ENCODE results near the gene R3HDM2.
"Not testable (repeated sequence)": the region's sequence is repeated elsewhere in the genome, so short reads cannot be mapped to it uniquely, and the experiment has no call there.

Gene R3HDM2

GRCh38 chr12:57416039-57416996 is 14.5 kb downstream of the R3HDM2 start:
- Histone ChIP-seq H3K27me3 (ENCODE audit: insufficient read depth, low read length, poor library complexity, severe bottlenecking) (no peaks in the 10 kb centered on the region), H3K79me2 (ENCODE audit: insufficient read depth, low read length) (no peaks in the 10 kb centered on the region; the same call in 1 of the 2 replicates), H2AFZ (ENCODE audit: low read length) (no peak overlapping the region), H3F3A (ENCODE audit: low read depth) (no peaks in the 10 kb centered on the region), H3K4me3 (ENCODE audit: low read length, poor library complexity, severe bottlenecking) (no peak overlapping the region), H3K4me2 (ENCODE audit: low read depth, low read length, poor library complexity, severe bottlenecking) (no peak overlapping the region), H4K20me1 (ENCODE audit: insufficient read depth, low read length, poor library complexity, severe bottlenecking) (no peaks in the 10 kb centered on the region), H3K9me2 (replicated peaks; ENCODE audit: low read depth, low read length) (no peaks in the 10 kb centered on the region), H3K9ac (ENCODE audit: low read depth, low read length, poor library complexity, severe bottlenecking) (no peak overlapping the region), H3K36me3 (ENCODE audit: insufficient read depth, low read length) (no peaks in the 10 kb centered on the region), H3K4me1 (ENCODE audit: insufficient read depth, low read length, poor library complexity, severe bottlenecking) (peaks cover 4% of the 10 kb centered on the region), H3K9me3 (ENCODE audit: insufficient read depth, low read depth, low read length) (no peaks in the 10 kb centered on the region)
- TF ChIP-seq CTCF (conservative IDR thresholded peaks at IDR 0.05; ENCODE audit: low read length), result no peak
- TF ChIP-seq EZH2phosphoT487 (IDR thresholded peaks at IDR 0.05; ENCODE audit: borderline replicate concordance), result no peak

GRCh38 chr12:57415088-57415487 is 15.8 kb downstream of the R3HDM2 start:
- Histone ChIP-seq H4K20me1 (ENCODE audit: insufficient read depth, low read length, poor library complexity, severe bottlenecking) (no peaks in the 10 kb centered on the region), H3K27me3 (ENCODE audit: insufficient read depth, low read length, poor library complexity, severe bottlenecking) (no peaks in the 10 kb centered on the region), H3K36me3 (ENCODE audit: insufficient read depth, low read length) (no peaks in the 10 kb centered on the region), H3K4me2 (ENCODE audit: low read depth, low read length, poor library complexity, severe bottlenecking) (no peak overlapping the region), H3K9me3 (ENCODE audit: insufficient read depth, low read depth, low read length) (no peaks in the 10 kb centered on the region), H3K9me2 (replicated peaks; ENCODE audit: low read depth, low read length) (no peaks in the 10 kb centered on the region), H3K9ac (ENCODE audit: low read depth, low read length, poor library complexity, severe bottlenecking) (no peak overlapping the region), H3K4me1 (ENCODE audit: insufficient read depth, low read length, poor library complexity, severe bottlenecking) (peaks cover 5% of the 10 kb centered on the region), H3K4me3 (ENCODE audit: low read length, poor library complexity, severe bottlenecking) (no peak overlapping the region), H3F3A (ENCODE audit: low read depth) (no peaks in the 10 kb centered on the region), H2AFZ (ENCODE audit: low read length) (no peak overlapping the region), H3K79me2 (ENCODE audit: insufficient read depth, low read length) (no peaks in the 10 kb centered on the region)
- TF ChIP-seq CTCF (conservative IDR thresholded peaks at IDR 0.05; ENCODE audit: low read length) (no peak), EZH2phosphoT487 (IDR thresholded peaks at IDR 0.05; ENCODE audit: borderline replicate concordance) (no peak)

- H2AFZ ChIP-seq (ENCODE audit: low read length); H3K4me2 ChIP-seq (ENCODE audit: low read depth, low read length, poor library complexity, severe bottlenecking); H3K36me3 ChIP-seq (ENCODE audit: insufficient read depth, low read length); H3K9ac ChIP-seq (ENCODE audit: low read depth, low read length, poor library complexity, severe bottlenecking); H3K4me1 ChIP-seq (ENCODE audit: insufficient read depth, low read length, poor library complexity, severe bottlenecking); H3K4me3 ChIP-seq (ENCODE audit: low read length, poor library complexity, severe bottlenecking); H3K9me2 ChIP-seq (replicated peaks; ENCODE audit: low read depth, low read length); H4K20me1 ChIP-seq (ENCODE audit: insufficient read depth, low read length, poor library complexity, severe bottlenecking); H3K27me3 ChIP-seq (ENCODE audit: insufficient read depth, low read length, poor library complexity, severe bottlenecking); H3K79me2 ChIP-seq (ENCODE audit: insufficient read depth, low read length); H3F3A ChIP-seq (ENCODE audit: low read depth); H3K9me3 ChIP-seq (ENCODE audit: insufficient read depth, low read depth, low read length): not testable (repeated sequence)
These were observed 16.7 kb downstream of the R3HDM2 start for GRCh38 chr12:57414160-57414559.
